GM18951 (cell line): ENCODE results near the gene CHRNA5.
"Not testable (repeated sequence)": the region's sequence is repeated elsewhere in the genome, so short reads cannot be mapped to it uniquely, and the experiment has no call there.

ENCODE experiments used
- POLR2A ChIP-seq: IDR thresholded peaks from 4 replicates; pipeline ENCODE4 v1.6.1; 2011; ENCODE audit warnings: mild to moderate bottlenecking; ENCODE audit not compliant: insufficient read length, insufficient read depth; ENCODE audit errors: extremely low read depth
- in situ Hi-C: fragments of 300-500 bp; cut with MboI; formaldehyde crosslinking; loops from one replicate; pipeline ENCODE4 v1.12.0; 2022; ENCODE audit warnings: low sequenced_read_pairs, mixed read lengths, inconsistent platforms; ENCODE audit not compliant: unreplicated experiment

Gene CHRNA5

DNA sequence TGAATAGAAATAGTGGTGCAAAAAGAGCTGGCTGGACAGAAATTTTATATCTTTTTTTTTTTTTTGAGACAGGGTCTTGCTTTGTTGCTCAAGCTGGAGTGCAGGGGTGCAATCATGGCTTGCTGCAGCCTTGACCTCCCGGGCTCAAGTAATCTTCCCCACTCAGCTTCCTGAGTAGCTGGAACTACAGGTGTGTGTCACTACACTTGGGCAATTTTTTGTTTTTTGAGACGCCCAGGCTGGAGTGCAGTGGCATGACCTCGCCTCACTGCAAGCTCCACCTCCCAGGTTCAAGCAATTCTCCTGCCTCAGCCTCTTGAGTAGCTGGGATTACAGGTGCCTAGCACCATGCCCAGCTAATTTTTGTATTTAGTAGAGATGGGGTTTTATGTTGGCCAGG lies 33.0 kb downstream of the CHRNA5 start:
- TF ChIP-seq POLR2A: no peak
- in situ Hi-C loops: no loop called here

DNA sequence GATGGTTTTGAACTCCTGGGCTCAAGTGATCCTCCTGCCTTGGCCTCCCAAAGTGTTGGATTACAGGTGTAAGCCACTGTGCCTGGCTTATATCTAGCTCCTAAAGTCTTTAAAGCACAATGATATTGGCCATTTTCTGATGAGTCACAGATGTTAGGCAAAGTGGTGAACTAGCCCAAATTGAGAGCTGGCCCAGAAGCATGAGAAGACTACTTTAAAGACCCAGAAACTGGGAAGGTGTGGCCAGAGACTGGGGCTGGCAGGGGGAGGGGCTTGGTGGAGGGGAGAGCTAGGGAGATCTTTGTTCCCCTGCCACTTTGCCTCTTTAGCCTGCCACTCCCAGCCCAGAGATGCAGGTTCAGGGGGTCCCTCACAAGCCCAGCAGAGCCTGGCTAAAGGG lies 33.9 kb downstream of the CHRNA5 start:
- no peak for TF ChIP-seq POLR2A
- in situ Hi-C loops: no loop called here

DNA sequence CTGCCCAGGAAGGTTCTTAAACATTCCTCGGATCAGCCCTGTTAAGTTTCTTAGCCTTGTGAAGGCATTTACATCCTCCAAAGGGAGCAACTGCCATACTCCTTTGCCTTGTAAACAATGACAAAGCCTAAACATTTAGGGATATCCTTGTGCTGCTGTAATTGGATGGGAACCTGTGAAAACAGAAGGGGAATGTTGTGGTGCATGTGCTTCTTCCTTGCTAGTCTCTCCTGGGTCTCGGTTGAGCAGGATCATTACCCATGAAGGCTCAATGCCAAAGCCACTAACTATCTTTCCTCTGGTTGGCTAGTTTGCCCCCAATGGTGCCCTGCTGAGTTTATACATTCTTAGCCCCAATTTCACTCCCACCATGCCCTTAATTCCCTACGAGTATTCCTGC lies 38.1 kb downstream of the CHRNA5 start:
- TF ChIP-seq POLR2A: no peak
- in situ Hi-C loops: no loop called here

DNA sequence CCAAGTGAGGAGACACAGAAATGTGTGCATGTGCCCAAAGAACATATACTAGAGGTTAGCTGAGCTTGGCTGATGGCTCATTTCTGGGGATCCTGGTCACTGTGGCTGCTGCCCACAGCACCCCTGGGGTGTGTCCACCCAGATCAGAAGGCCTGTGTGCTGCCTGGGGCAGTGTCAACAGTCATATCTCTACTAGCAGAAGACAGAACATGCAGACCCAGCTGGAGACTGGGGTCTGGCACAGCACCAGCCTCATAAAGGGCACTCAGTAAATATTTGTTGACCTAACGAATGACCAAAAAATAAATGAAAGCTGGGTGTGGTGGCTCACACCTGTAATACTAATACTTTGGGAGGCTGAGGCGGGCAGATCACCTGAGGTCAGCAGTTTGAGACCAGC lies 39.1 kb downstream of the CHRNA5 start:
- in situ Hi-C loops: no loop called here
- no peak for TF ChIP-seq POLR2A

DNA sequence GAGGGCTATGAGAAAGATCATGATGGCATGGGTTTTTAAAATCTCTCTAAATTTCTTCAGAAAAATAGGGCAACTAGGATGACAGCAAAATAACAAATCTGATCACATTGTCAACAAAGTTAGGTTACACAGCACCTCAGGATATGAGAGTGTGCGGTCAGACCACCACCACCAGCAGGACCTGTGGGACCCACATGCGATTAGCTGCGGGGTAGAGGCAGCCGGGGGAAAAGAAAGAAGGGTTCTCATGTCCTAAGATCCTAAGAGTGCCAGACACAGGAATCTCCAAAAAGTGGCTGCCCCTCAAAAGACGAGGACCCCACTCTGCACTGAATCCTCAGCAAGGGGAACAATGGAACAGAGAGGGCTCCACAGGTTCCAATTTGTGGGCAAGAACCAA lies 39.9 kb downstream of the CHRNA5 start:
- TF ChIP-seq POLR2A: no peak
- in situ Hi-C loops: no loop called here

DNA sequence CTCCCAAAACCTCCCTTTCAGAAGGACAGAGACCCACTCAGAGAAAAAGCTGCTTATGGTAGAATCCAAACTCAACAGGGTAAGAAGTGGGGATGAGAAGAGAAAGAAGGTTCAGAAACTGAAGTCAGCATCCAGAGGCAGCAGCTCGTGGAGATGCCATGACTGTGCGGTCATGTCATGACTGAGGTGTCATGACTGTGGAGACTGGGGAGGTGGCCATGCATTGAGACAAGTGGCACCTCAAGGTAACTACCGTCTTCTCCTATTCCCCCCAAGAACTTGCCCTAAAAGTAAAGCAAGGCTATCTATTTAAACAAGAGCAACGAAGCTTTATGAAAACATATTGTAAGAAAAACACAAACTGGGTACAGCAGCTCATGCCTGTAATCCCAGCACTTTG lies 40.4 kb downstream of the CHRNA5 start:
- no peak for TF ChIP-seq POLR2A
- in situ Hi-C loops: no loop called here

DNA sequence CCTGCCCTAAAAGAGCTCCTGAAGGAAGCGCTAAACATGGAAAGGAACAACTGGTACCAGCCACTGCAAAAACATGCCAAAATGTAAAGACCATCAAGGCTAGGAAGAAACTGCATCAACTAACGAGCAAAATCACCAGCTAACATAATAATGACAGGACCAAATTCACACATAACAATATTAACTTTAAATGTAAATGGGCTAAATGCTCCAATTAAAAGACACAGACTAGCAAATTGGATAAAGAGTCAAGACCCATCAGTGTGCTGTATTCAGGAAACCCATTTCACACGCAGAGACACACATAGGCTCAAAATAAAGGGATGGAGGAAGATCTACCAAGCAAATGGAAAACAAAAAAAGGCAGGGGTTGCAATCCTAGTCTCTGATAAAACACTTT lies 44.2 kb downstream of the CHRNA5 start:
- in situ Hi-C loops: not testable (repeated sequence)

DNA sequence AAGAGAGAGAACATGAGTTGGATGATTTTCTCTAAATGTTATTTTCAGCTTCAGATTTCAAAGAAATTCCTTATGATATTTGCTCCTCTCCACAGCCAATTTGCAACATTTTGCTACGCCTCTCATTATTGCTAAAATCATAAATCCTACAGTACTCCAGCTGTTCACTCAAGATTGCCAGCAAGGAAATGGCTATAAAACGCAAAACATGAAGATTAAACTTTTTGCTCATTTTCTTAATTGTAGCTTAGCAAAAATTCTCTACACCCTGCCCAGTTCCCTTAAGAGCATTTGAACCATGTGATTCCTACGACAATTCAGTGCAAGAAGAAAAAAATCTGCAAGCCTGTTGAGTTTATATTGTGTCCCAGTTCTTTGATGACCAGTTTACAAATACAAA lies 48.7 kb downstream of the CHRNA5 start:
- TF ChIP-seq POLR2A: no peak
- in situ Hi-C loops: no loop called here

DNA sequence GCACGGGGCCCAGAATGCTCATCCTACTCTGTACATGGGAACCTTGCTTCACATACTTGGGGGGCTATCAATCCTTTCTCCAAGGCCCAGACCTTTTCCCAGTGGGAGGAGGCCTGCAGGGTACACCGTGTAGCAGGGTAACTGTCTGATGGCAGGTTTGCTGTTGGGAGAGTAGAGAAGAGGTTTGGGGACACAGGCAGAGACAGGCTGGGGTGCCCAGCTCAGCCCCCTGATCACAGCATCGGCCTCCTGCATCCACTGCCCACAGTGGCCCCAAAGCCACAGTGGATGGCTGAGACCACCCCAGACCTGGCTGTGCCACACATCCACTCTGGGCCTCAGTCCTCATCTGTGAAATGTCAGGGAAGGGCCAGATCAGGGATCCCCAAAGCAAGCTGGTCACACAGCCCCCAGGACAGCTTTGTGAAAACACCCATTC lies 49.9 kb downstream of the CHRNA5 start:
- TF ChIP-seq POLR2A: no peak
- in situ Hi-C loops: no loop called here

DNA sequence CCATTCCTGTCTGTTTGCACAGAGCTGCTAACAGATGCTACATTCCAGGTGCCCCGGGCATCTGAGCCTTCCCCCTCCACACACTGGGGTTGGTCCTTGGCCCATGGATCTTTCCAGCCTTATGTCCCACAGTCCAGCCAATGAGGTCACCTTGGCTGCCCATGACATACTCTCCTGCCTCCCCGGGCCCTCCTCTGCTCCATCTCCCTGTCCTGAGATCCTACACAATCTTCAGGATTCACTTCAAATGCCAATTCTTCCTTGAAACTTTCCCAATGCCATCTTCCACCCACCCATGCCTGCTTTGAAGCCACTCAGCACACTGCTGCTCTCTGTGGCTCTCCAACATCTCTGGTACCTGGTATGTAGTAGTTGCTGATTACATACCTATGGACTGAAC lies 51.2 kb downstream of the CHRNA5 start:
- in situ Hi-C loops: no loop called here
- no peak for TF ChIP-seq POLR2A

DNA sequence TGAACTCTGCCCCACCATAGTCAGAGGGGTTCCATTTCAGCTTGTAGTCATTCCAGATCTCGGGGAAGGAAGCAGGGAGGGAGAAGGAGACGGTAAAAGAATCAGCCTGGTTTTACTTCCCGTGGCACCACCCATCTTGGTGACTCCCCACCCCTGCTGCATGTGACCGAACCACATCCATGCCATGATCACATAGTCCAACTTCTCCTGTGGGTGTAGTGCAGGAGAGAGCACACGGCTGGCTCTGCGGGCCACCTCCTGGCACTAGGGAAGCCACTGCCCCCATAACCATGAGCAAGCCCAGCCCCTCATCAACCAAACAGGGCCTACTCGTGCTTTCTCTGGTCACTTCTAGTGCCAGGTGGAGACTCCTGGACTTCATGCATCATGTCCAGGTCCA lies 51.8 kb downstream of the CHRNA5 start:
- in situ Hi-C loops: no loop called here

DNA sequence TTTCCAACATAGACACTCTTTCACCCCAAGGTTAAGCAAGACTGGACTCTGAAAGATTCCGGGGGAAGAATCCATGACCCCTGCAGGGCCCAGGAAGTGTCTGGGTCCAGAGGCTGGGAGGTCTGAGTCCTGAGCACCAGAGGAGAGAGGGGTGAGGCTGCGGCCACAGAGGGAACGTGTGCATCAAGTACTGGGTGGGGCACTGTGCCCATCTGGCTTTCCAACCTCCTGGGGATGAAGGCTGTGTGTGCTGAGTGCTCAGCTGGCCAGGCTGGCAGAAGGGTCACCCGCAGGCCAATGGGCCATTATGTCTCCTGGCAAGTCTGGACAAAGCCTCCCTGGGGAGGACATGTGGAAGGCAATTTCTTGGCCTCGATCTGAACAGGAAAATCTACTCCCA lies 52.2 kb downstream of the CHRNA5 start:
- in situ Hi-C loops: no loop called here
- TF ChIP-seq POLR2A: no peak

More for the DNA sequence above, 51.8 kb downstream of the CHRNA5 start:
- TF ChIP-seq POLR2A: no peak

DNA sequence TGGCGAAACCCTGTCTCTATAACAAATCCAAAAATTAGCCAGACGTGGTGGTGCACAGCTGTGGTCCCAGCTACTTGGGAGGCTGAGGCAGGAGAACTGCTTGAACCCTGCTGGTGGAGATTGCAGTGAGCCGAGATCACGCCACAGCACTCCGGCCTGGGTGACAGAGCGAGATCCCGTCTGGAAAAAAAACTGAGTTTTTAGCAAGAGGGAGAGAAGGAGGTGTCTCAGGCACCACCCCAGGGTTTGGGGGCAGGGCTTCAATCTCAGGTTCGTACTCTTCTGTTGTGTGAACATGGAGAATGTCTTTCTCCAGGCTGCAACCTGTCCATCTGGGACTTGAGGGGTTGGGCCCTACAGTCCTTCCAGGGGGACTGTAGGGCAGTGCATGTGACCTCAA lies 52.7 kb downstream of the CHRNA5 start:
- no peak for TF ChIP-seq POLR2A
- in situ Hi-C loops: no loop called here

DNA sequence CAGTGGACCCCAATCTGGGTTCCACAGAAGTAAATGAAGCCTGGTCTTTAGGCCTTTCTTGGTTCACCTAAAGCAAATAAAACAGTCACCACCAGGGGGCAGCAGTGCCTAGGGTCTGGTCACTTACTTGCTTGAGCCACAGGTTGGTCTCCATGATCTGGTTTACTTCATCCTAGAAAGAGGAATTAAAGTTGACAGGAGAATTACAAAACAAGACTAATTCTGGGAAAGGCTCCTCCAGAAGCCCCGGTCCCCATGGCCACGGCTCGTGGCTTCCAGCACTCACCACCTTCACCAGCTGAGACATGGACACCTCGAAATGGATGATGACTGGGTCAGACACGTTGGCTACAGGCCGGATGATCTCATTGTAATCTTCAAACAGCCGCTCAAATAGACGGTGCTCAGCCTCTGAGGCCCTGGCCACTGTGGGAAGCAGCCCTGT lies 53.2 kb downstream of the CHRNA5 start:
- in situ Hi-C loops: no loop called here
- TF ChIP-seq POLR2A: no peak

DNA sequence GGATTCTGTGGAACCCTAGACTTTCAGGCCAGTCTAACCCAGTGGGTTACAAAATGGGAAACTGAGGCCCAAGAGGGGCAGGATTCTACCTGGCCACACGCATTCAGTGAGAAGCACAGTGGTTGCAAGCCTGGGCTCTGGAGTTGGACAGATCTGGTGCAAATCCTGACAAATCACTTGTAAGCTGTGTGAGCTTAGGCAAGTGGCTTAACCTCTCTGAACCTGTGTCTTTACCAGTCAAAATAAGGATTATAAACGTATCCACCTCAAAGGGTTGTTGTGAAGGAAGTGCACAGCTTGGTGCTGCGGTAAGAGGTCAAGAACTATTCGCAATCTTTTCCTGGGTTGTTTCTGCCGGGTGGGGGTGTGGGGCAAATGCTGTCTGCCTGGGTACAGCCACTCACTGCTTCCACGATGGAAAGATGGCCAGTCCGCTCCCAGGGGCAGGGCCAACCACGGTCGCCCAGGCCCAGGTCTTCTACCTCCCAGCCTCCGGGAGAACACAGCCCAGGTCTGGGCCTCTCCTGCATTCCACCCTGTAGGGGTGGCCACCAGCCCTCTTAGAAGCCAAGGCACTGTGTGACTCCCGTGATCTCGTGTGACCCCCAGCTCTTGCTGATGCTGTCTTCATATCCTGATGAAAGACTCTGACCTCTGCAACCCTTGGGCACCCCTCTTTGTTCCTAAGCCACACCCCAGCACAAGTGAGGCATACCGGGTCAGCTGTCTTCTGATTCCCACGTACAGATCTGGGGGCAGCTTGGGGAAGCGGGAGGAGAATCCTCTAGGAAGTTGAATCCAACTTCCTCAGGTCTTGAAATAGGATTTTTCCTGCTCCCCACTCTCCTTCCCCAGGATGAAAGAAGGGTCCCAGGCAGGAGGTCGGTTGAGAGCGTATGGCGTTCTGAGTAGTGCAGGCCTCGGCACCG lies 54.0 kb downstream of the CHRNA5 start:
- in situ Hi-C loops: no loop called here
- no peak for TF ChIP-seq POLR2A

DNA sequence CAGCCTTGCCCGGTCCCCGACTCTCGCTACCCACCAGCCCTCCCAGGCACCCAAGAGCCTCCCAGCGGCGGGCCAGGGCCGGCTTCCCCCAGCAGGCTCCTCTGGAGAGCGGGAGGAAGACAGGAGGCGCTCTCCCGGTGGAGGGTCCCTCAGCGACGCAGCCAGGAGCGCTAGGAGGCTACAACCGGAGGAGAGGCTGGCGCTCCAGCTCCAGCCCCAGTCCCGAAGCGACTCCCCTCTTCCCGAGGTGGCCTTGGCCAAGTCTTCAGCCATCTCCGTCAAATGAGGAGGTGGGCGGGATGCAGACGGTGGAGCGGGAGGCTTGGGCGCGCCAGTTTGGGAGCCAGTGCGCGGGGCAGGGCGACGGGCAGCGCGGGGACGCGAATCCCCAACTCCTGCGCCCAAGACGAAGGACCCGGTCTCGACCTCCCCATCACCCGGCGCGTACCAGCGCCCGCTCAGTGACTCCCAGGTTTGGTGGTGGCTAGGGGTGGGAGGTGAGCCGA lies 54.8 kb downstream of the CHRNA5 start:
- no peak for TF ChIP-seq POLR2A
- in situ Hi-C loops: no loop called here
